Suprapubic skin (tissue), 3 donors: ENCODE measurements around the gene UXT.

Experiments
- POLR2AphosphoS5 ChIP-seq, 3 donors: sonication (generic); formaldehyde crosslinking; IDR thresholded peaks; one replicate each; pipeline ENCODE4 v1.6.1; 2017; ENCODE audit warnings: antibody characterized with exemption in 3 of 3
- TF ChIP-seq, protein P1 (sequence below), 2 donors: fragments of 200-600 bp in 1 of 2; fragments of 450-650 bp in 1 of 2; sonication (generic) in 1 of 2; IDR thresholded peaks; one replicate each; pipeline ENCODE4 v1.5.1; 2016 to 2019; ENCODE audit warnings: antibody characterized with exemption in 2 of 2, mild to moderate bottlenecking in 1 of 2, moderate library complexity in 1 of 2

DNA sequence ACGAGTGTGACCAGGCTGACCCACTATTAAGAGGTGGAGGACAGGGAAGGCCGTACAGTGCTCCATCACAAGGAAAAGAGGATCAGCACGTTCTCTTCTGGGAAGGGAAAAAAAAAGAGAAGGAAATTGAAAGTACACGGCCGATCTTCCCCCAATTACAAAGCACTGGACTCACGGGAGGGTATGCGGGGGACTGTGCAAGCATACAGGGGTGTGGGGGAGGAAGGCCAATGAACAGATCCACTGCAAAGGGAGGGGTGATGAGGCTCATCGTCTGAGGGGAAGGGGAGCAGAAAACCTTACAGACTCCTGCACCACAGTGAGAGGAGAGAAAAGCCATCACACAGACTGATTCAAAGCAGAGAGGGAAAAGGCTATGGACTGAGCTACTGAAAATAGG, 9.7 kb downstream of the UXT start:
- no peak for TF ChIP-seq POLR2AphosphoS5 (IDR thresholded peaks at IDR 0.05)
- TF ChIP-seq, protein P1, sequence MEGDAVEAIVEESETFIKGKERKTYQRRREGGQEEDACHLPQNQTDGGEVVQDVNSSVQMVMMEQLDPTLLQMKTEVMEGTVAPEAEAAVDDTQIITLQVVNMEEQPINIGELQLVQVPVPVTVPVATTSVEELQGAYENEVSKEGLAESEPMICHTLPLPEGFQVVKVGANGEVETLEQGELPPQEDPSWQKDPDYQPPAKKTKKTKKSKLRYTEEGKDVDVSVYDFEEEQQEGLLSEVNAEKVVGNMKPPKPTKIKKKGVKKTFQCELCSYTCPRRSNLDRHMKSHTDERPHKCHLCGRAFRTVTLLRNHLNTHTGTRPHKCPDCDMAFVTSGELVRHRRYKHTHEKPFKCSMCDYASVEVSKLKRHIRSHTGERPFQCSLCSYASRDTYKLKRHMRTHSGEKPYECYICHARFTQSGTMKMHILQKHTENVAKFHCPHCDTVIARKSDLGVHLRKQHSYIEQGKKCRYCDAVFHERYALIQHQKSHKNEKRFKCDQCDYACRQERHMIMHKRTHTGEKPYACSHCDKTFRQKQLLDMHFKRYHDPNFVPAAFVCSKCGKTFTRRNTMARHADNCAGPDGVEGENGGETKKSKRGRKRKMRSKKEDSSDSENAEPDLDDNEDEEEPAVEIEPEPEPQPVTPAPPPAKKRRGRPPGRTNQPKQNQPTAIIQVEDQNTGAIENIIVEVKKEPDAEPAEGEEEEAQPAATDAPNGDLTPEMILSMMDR (IDR thresholded peaks at IDR 0.05): no peak
